Kidney glomerular epithelial cell (primary cell): Measurements from ENCODE around the gene SLC30A3.

Experiments
- DNase-seq: peaks from one replicate; lab custom pipeline; 2025; lab: John Stamatoyannopoulos, UW

SLC30A3 gene

DNA sequence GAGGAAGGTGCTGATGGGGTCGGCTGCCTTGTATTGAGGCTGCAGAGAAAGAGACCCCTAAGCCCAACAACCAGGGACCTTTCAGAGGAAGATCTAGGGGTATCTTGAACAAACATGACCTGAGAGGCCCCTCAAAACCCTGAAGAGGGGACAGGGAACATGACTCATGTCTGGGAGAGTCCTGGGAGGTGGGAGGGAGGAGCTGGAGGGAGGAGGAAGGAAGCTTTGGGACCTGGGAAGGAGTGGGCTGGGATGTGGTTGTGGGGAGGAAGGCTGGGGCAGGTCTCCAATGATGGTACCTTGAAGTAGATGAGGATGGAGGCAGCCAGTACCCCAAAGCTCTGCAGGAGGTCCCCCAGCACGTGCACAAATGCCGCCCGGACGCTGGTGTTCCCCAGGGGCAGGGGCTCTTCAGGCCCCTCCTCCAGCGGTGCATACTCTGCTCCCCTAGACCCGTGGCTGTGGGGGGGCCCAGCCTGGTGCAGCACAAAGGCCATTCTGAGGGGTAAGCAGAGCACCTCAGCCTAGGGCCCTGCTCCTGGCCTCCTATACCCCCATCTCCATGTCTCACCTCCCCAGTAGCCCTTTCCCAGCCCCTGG, 5.9 kb downstream of the SLC30A3 start:
- DNase-seq: no peak

DNA sequence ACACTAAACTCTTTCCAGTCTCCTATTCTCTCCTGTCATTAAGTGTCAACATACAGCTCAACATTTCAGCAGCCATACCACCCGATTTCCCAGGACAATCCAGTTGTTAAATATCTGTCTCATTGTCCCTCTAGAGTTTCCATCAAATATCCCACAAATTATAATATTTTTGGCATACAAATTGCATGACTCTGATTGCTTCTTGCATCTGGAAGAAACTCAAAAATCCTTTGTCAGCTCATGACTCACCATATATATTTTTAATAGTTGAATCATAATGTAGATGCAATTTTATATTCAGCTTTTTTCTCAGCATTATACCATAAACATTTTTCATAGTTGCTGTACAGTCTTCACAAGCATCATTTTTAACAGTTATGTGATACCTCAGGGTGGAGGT, 7.2 kb downstream of the SLC30A3 start:
- no peak for DNase-seq

DNA sequence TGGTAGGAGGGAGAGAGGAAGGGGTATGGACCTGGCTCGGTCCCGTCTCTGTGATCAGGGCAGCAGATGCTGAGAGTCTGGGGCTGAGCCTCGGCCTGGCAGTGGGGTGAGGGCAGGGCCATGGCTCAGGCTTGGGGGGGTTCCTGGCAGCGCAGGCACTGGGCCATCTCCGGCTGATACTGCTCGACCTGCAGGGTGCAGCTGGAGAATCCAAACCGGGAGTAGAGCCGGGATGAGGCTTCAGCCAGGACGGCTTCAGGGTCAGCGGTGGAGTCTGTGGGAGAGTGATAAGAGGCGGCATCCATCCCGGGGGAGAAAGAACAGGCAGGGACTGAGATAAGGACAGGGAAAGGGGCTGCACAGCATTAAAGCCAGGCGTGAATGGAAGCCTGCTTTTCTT, 7.7 kb downstream of the SLC30A3 start:
- no peak for DNase-seq

DNA sequence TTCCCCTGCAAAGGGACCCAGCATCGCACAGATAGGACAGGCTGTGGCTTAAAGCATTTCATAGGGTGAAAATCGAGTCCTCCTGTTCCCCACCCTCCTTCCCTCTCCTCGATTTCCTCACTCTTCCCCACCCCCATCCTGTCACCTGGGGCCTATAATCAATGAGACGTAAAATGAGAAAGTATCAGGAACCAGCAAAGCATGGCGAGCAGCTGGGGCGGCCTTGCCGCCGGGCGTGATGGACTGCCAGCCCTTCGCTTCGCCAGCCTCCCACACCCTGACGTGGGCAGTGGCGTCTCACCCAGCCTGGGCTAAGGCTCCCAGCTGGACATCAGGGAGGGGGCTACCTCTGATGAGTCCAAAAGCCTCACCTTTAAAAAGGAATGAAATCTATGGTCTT, 11.1 kb downstream of the SLC30A3 start:
- DNase-seq: no peak

GRCh38 chr2:27250652-27251379, 12.0 kb downstream of the SLC30A3 start:
- DNase-seq: no peak

- DNase-seq: no peak
Measured at GRCh38 chr2:27249891-27250651, 12.8 kb downstream of the SLC30A3 start.

- no peak for DNase-seq
Measured at GRCh38 chr2:27249159-27249890, 13.5 kb downstream of the SLC30A3 start.

- DNase-seq: no peak
Measured at GRCh38 chr2:27247893-27248292, 15.0 kb downstream of the SLC30A3 start.

DNA sequence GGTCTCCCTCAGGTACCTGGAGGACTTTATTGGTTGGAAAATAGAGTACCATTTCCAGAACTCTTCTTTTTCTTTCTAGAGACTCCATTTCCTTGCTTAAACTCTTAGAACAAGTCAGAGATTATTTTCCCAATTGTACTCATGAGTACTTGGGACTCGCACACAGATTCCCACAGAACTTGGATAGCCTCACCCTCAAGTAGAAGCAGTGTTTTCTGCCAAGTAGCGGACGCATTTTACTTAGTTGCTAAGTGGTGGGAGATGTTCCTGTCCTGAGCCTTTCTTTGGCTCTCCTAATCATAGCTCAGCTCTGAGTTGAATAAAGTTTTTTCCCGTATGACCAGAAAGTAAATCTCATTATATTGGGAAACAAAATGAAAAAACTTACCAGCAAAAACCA, 17.2 kb downstream of the SLC30A3 start:
- no peak for DNase-seq

DNA sequence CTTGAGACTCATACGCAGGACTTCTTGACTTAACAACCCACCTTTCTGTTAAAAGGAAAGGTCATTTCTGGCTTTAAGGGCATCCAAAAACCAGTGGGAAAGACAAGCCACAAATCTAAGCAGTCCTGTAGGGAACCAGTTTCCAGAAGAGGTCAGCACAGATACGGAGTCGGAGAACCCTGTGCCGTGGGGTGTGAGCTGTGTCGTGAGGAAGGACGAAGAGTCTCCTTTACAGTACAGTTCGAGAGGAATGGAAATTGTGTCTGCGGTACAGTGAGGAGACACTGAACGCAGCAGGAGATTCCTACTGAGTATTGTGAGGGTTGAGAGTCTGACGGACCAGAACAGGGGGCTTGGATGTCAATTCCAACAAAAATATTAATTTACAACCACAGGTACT, 17.7 kb downstream of the SLC30A3 start:
- no peak for DNase-seq

GRCh38 chr2:27243391-27244130, 19.3 kb downstream of the SLC30A3 start:
- DNase-seq: no peak

DNA sequence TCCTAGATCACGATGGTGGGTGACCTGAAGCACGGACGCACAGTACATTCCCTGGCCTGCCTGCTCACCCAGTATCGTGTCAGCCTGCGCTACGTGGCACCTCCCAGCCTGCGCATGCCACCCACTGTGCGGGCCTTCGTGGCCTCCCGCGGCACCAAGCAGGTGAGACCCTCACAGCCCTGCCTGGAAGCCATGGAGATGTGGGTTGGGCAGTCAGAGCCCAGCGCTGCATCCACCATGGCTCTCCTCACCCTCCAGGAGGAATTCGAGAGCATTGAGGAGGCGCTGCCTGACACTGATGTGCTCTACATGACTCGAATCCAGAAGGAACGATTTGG, 20.3 kb downstream of the SLC30A3 start:
- no peak for DNase-seq

DNA sequence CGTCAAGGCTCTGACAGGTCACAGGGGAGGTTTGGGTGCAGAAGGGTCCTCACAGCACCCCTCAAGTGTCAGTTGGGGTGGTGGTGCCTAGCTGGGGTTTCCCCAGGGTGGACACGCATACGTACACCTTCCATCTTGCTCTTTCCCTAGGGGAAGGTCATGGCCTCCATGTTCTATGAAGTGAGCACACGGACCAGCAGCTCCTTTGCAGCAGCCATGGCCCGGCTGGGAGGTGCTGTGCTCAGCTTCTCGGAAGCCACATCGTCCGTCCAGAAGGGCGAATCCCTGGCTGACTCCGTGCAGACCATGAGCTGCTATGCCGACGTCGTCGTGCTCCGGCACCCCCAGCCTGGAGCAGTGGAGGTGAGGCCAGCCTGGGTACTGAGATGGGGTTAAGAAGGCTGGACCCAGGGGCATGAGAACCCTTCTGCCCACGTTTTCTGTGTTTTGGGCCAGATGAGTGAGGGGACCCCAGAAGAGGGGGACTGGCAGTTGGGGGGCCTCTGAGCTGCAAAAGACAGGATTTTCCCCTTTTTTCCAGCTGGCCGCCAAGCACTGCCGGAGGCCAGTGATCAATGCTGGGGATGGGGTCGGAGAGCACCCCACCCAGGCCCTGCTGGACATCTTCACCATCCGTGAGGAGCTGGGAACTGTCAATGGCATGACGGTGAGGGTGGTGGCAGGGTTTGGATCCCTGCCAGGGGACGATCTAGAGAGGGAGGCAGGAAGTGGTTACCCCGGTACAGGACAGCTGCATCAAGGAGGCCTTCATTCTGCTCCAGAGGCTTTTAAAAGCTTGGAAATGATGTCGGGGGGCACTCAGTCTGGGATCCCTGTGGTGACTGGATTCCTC, 20.9 kb downstream of the SLC30A3 start:
- no peak for DNase-seq

- DNase-seq: no peak
Measured at GRCh38 chr2:27240406-27240805, 22.4 kb downstream of the SLC30A3 start.

- DNase-seq: no peak
Measured at GRCh38 chr2:27238976-27239375, 23.9 kb downstream of the SLC30A3 start.

DNA sequence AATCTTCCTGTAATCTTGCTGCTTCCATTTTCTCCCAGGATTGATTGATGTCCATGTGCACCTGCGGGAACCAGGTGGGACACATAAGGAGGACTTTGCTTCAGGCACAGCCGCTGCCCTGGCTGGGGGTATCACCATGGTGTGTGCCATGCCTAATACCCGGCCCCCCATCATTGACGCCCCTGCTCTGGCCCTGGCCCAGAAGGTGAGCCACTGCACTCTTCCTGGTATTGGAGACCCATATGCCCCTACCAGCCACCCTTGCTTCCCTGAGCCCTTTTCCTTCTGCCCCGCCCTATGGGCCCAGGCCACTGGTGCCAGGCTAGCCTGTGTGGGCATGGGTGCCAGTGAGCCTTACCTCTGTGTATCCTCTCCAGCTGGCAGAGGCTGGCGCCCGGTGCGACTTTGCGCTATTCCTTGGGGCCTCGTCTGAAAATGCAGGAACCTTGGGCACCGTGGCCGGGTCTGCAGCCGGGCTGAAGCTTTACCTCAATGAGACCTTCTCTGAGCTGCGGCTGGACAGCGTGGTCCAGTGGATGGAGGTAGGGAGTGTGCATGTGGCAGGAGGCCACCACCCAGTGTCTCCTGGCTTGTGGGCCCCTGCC, 25.4 kb downstream of the SLC30A3 start:
- no peak for DNase-seq

GRCh38 chr2:27236626-27237025, 26.2 kb downstream of the SLC30A3 start:
- no peak for DNase-seq

- no peak for DNase-seq
Measured at GRCh38 chr2:27236136-27236535, 26.7 kb downstream of the SLC30A3 start.

DNA sequence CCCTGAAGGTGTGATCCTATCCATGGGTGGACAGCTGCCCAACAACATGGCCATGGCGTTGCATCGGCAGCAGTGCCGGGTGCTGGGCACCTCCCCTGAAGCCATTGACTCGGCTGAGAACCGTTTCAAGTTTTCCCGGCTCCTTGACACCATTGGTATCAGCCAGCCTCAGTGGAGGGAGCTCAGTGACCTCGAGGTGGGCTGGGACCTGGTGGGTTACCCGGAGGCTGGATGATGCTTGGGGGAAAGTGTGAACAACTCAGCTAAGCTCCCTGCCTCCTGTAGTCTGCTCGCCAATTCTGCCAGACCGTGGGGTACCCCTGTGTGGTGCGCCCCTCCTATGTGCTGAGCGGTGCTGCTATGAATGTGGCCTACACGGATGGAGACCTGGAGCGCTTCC, 29.5 kb downstream of the SLC30A3 start:
- no peak for DNase-seq

GRCh38 chr2:27231921-27232320, 30.9 kb downstream of the SLC30A3 start:
- DNase-seq: no peak

DNA sequence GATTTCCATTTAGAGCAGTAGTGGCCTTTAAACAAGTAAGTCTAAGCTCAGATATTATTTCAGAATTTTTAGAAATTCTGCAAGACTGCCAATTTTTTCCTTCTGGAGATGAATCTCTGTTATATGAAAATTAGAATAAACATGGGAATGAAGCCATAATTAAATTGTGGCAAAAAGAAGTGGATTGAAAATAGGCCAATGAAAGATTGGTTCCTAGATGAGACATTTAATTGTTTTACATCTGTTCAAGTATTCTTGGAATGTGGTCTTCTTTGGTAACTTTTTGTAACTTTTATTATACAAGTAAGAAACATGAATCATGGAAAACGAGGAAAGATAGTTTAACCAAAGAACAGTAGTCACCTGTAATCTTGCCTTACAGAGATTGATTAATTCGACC, 35.3 kb downstream of the SLC30A3 start:
- DNase-seq: no peak
